PC-3 (cell line): Measurements from ENCODE around the gene PLOD1.

Experiments
- CTCF ChIP-seq: fragments of 300-600 bp; sonication (generic); conservative IDR thresholded peaks from 2 replicates; pipeline ENCODE4 v1.5.1; 2017; ENCODE audit warnings: antibody characterized with exemption, low read depth, mild to moderate bottlenecking, low read length
- EZH2phosphoT487 ChIP-seq: fragments of 300-600 bp; sonication (generic); IDR thresholded peaks from 2 replicates; pipeline ENCODE4 v1.6.1; 2018; ENCODE audit warnings: mild to moderate bottlenecking, antibody characterized with exemption, low read length, borderline replicate concordance

- TF ChIP-seq CTCF (no peak), EZH2phosphoT487 (no peak)
Measured at GRCh38 chr1:11885916-11886315, 48.6 kb upstream of the PLOD1 start.
